ENCODE data around the gene P2RY2. TPM values are rescaled to one million over a fixed set of nuclear protein-coding genes. Genes with fewer than 3 reads are reported as not detected.

Gene P2RY2
- total RNA-seq, 1 donor, result 0.36 TPM

- Histone ChIP-seq H2AFZ (ENCODE audit: low read length) (no peak overlapping the region), H4K20me1 (ENCODE audit: insufficient read depth, low read length) (no peaks in the 10 kb centered on the region), H3K4me3 (ENCODE audit: insufficient read depth, low read length) (no peak overlapping the region), H3K4me1 (ENCODE audit: insufficient read depth, low read length) (peaks cover 11% of the 10 kb centered on the region), H3K4me2 (ENCODE audit: insufficient read depth, low read length) (no peak overlapping the region), H3K79me2 (ENCODE audit: insufficient read depth, low read length) (no peaks in the 10 kb centered on the region), H3K27ac (ENCODE audit: low read depth, low read length) (no peak overlapping the region), H3K36me3 (ENCODE audit: insufficient read depth, low read length) (no peaks in the 10 kb centered on the region), H3K27me3 (ENCODE audit: insufficient read depth, low read length) (no peaks in the 10 kb centered on the region), H3K9me3 (ENCODE audit: low read depth, low read length) (no peaks in the 10 kb centered on the region)
- TF ChIP-seq CTCF (IDR thresholded peaks at IDR 0.05; ENCODE audit: extremely low read depth, low read depth, low read length), result no peak
- peak; percentile 8 for DNase-seq (ENCODE audit: insufficient read length, low spot score, missing footprints)
These were observed 45.0 kb upstream of the P2RY2 start for GRCh38 chr11:73172992-73173656.

DNA sequence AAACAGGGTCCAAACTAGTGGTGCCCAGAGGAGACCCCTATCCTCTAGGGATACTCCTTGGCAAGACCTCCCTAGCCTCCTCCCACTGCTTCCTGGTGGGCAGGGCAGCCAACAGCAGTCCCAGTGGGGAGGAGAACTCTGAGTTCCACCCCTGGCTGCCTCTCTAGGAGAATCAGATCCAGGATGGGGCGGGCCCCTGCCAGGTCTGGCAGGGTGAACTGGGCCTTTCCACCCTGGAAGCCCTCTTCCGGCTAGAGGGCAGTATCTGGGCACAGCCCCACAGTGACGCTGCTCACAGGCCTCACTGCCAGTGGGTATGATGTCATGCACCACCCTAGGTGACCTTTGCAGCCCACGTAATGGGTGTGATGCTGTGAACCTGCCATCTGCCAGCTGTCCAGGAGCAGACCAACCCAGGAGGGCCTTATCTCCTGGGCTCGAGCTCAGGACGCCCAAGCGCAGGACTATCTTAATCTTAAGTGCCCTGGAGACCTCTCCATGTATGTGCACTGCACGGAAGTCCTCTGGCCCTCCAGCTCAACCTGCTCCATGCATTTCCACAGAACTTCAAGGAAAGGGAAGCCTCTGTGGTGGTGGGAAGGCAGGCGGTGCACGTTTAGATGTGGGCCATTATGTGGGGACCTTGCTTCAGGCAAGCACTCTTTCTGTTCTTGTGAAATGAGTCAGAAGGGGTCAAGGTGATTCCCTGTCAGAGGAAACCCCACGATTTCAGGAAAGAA, 44.2 kb upstream of the P2RY2 start:
- Histone ChIP-seq H3K27ac (ENCODE audit: low read depth, low read length) (no peak overlapping the region), H3K4me1 (ENCODE audit: insufficient read depth, low read length) (peaks cover 11% of the 10 kb centered on the region), H3K4me3 (ENCODE audit: insufficient read depth, low read length) (no peak overlapping the region), H3K36me3 (ENCODE audit: insufficient read depth, low read length) (no peaks in the 10 kb centered on the region), H3K27me3 (ENCODE audit: insufficient read depth, low read length) (no peaks in the 10 kb centered on the region), H2AFZ (ENCODE audit: low read length) (no peak overlapping the region), H4K20me1 (ENCODE audit: insufficient read depth, low read length) (no peaks in the 10 kb centered on the region), H3K4me2 (ENCODE audit: insufficient read depth, low read length) (no peak overlapping the region), H3K79me2 (ENCODE audit: insufficient read depth, low read length) (no peaks in the 10 kb centered on the region), H3K9me3 (ENCODE audit: low read depth, low read length) (no peaks in the 10 kb centered on the region)
- DNase-seq (ENCODE audit: insufficient read length, low spot score, missing footprints), result no peak
- TF ChIP-seq CTCF (IDR thresholded peaks at IDR 0.05; ENCODE audit: extremely low read depth, low read depth, low read length), result no peak

DNA sequence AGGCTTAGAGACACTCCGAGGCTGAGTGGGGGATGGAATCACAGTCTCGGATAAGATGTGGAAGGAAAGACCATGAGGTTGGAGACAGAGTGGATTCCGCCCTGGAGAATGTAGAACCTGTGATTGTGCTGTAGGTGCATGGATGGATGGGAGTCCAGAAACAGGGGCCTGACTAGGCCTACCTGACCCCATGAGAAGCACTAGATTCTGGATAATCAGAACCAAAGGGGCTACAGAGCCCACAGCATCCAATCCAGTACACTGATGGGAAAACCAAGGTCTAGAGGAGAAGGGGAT, 43.6 kb upstream of the P2RY2 start:
- Histone ChIP-seq H3K4me3 (ENCODE audit: insufficient read depth, low read length) (no peak overlapping the region), H3K79me2 (ENCODE audit: insufficient read depth, low read length) (no peaks in the 10 kb centered on the region), H3K9me3 (ENCODE audit: low read depth, low read length) (no peaks in the 10 kb centered on the region), H3K4me1 (ENCODE audit: insufficient read depth, low read length) (peaks cover 11% of the 10 kb centered on the region), H3K4me2 (ENCODE audit: insufficient read depth, low read length) (no peak overlapping the region), H4K20me1 (ENCODE audit: insufficient read depth, low read length) (no peaks in the 10 kb centered on the region), H3K36me3 (ENCODE audit: insufficient read depth, low read length) (no peaks in the 10 kb centered on the region), H2AFZ (ENCODE audit: low read length) (no peak overlapping the region), H3K27me3 (ENCODE audit: insufficient read depth, low read length) (no peaks in the 10 kb centered on the region), H3K27ac (ENCODE audit: low read depth, low read length) (no peak overlapping the region)
- no peak for TF ChIP-seq CTCF (IDR thresholded peaks at IDR 0.05; ENCODE audit: extremely low read depth, low read depth, low read length)
- no peak for DNase-seq (ENCODE audit: insufficient read length, low spot score, missing footprints)

DNA sequence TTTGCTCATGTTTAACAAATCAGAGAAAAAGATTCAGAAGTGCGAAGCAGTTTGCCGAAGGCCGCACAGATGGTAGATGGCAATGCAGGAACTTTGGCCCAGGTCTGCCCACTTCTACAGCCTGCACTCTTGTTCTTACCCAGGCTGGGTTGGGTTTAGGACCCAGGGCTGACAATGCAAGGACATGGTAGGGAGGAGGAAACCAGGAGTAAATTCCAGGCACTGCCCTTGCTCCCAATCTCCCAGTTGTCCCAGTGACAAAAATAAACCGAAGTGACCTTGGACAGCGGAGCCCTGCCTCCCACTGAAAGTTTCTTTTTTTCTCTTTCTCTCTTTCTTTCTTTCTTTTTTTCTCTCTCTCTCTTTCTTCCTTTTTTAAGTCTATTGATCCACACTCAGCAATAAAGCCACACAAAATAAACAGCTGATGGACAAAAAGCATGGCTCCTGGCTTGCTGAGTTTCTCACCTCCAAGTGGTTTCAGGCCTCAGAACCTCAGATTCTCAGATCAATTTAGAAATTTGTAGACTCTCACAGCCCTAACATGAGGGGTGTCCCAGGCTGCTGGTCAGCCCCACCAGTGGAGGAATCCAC, 42.4 kb upstream of the P2RY2 start:
- Histone ChIP-seq H3K4me2 (ENCODE audit: insufficient read depth, low read length) (no peak overlapping the region), H2AFZ (ENCODE audit: low read length) (no peak overlapping the region), H3K4me1 (ENCODE audit: insufficient read depth, low read length) (peaks cover 11% of the 10 kb centered on the region), H3K36me3 (ENCODE audit: insufficient read depth, low read length) (no peaks in the 10 kb centered on the region), H3K4me3 (ENCODE audit: insufficient read depth, low read length) (no peak overlapping the region), H3K27me3 (ENCODE audit: insufficient read depth, low read length) (no peaks in the 10 kb centered on the region), H3K79me2 (ENCODE audit: insufficient read depth, low read length) (no peaks in the 10 kb centered on the region), H3K27ac (ENCODE audit: low read depth, low read length) (no peak overlapping the region), H4K20me1 (ENCODE audit: insufficient read depth, low read length) (no peaks in the 10 kb centered on the region), H3K9me3 (ENCODE audit: low read depth, low read length) (no peaks in the 10 kb centered on the region)
- TF ChIP-seq CTCF (IDR thresholded peaks at IDR 0.05; ENCODE audit: extremely low read depth, low read depth, low read length), result no peak
- DNase-seq (ENCODE audit: insufficient read length, low spot score, missing footprints), result no peak
